ENCODE results near the gene PTCH1.

PTCH1 gene

GRCh38 chr9:95497772-95498171 lies 19.0 kb downstream of the PTCH1 start:
- no peak for DNase-seq

GRCh38 chr9:95496687-95497086 lies 20.1 kb downstream of the PTCH1 start:
- no peak for DNase-seq

DNA sequence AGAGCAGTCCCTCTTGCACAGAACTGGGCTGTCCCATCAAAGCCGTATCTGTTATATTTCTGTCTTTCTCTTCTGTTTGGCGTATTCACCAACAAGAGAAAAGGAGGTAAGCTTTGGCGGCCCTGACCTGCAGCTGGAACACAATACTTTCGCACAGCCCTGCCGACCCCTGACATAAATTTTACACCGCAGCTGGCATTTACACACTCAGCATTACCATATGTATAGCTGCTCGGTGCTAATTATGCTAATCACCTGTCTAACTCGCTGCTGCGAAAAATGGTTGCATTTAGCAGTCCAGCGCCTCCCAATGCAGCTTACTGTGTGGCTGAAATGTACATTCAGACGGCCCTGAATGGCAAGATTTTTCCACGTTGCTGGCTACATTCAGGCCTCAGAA lies 20.8 kb downstream of the PTCH1 start:
- no peak for DNase-seq

DNA sequence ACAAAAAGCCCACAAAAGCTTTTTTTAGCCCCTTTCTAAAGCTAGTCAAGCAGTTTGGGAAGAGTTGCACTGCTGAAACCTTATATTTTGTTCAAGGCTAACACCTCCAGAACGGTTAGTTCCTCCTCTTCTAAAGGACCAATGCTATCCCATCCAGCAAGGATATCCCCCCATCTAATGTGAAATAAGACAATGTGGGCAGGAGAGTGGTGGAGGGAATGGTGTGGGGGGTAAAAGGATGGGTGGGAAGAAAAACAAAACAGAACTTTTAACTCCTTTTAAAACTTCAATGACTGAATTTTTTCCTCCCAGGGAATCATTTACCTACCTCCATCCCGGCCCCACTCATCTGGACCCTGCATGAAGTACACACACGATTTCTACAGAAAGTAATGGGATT lies 21.2 kb downstream of the PTCH1 start:
- DNase-seq = no peak

GRCh38 chr9:95494416-95495371 lies 22.1 kb downstream of the PTCH1 start:
- no peak for DNase-seq

DNA sequence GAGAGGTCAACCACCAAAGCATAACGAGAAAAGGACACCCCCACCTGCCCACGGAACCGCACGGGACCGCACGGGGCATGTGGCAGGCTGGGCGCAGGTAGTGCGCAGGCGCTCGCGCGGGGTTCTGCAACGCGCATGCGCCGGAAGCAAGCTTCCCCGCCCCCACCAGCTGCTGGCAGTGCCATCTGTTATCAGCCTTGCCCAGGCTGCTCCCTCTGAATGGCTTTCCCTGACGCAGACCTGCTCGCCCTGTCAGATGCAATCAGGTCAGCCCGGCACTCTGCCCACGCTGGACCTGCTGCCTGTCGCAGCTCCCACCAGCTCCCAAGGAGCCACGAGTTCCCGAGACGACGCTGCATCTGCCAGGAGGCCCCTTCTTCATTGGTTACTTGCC lies 22.8 kb downstream of the PTCH1 start:
- DNase-seq = no peak

DNA sequence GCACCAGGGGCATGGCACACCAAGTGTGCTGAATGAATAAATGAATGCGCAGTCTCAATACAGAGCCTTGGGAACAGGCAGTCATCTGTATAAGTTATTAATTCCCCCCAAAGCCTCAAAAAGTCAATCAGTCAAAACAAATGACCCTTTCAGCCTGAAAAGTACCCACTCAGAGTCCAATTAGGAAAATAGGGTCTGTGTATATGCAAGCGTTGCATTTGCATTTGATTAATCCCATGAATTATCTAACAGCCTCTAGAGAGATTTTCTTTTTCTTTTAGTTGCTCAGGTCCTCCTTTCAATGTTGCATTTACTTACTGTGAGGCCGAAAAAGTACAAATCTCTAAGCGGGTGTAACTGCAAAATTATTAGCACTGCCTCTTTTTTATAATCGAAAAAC lies 23.4 kb downstream of the PTCH1 start:
- DNase-seq = no peak

DNA sequence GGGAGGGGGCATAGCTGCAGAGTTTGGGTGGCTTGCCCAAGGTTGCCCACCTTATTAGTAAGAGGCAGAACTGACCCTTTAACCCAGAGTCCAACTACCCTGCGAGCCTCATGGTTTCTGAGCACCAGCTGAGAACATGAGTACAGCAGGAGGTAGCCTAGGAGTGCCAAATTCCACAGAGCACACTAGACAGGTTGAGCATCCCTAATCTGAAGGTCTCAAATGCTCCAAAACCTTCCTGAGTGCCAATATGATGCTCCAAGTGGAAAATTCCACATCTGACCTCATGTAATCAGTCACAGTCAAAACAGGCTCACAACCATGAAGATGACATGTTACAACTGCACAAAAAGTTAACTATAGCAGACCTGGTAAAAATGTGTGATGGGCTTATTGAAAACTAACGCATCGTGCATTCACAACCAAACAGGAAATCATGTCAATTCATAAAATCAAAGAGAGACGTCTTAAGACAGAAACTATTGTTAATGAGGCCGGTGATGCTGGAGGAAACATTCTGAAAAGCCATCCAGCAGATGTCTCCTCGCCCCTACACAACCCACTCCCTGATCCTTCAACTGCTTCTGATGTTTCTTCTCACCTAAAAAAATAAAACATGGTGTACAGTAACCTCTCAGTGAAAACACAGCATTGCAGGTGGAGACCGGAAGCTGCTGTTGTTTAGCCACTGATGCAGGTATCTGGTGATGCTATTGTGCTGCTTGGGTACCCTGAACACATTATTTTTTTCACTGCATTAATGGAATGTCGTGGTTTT lies 25.0 kb downstream of the PTCH1 start:
- DNase-seq = no peak

GRCh38 chr9:95488954-95489353 lies 27.8 kb downstream of the PTCH1 start:
- DNase-seq = no peak

DNA sequence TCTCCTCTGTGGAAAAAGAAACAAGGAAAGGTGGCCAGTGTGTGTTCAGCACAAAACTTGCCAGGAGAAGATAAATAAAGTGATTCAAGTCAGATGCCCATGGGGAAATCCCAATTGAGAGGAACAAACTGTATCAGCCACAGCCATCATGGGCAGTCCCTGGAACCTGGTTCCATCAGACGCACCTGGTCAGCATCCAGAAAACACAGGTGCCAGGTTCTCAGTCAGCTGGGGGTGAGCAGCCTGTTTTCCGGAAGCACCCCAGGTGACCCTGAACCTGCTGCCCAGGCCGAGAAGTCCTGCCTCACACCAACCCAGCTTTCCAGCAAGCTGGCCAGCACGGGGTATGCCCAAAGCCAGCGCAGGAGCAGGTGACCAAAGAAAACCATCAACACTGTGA lies 30.5 kb downstream of the PTCH1 start:
- no peak for DNase-seq

- DNase-seq = no peak
These were observed 32.5 kb downstream of the PTCH1 start for GRCh38 chr9:95484225-95484624.

DNA sequence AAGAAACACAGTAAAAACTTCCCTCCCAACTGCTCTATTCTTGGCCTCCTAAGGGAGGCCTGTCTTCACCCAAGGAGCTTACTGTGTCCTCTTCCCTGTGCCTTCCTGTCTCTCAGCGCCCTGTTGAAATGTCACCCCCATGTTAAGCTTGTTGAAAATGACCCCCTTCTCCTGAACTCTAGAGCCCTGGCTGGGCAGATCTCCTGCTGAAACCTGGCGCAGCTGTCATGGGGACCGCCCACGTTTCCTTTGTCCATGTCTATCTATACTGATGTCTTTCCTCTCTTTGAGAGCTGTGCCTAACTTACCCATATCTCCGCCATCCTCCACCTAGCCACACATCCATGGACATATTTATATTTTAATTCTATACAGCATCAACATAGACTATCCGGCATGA lies 33.3 kb downstream of the PTCH1 start:
- DNase-seq = no peak

DNA sequence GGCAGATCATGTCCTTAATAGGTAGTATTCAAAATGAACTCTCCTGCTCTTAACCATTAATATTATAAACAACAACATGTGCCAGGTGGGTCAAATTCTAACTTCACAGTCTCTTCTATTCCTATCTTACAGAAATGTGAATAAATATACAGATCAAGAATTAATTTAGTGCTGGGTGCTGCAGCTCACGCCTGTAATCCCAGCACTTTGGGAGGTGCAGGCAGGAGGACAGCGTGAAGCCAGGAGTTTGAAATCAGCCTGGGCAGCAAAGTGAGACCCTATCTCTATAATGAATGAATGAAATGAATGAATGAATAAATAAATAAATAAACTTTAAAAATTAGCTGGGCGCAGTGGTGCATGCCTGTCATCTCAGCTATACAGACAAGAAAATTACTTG lies 34.1 kb downstream of the PTCH1 start:
- DNase-seq = no peak

GRCh38 chr9:95481000-95481399 lies 35.8 kb downstream of the PTCH1 start:
- no peak for DNase-seq

GRCh38 chr9:95480346-95480745 lies 36.4 kb downstream of the PTCH1 start:
- DNase-seq = no peak

GRCh38 chr9:95479330-95479729 lies 37.4 kb downstream of the PTCH1 start:
- DNase-seq = no peak

- DNase-seq = no peak
These were observed 38.4 kb downstream of the PTCH1 start for GRCh38 chr9:95478335-95478734.

DNA sequence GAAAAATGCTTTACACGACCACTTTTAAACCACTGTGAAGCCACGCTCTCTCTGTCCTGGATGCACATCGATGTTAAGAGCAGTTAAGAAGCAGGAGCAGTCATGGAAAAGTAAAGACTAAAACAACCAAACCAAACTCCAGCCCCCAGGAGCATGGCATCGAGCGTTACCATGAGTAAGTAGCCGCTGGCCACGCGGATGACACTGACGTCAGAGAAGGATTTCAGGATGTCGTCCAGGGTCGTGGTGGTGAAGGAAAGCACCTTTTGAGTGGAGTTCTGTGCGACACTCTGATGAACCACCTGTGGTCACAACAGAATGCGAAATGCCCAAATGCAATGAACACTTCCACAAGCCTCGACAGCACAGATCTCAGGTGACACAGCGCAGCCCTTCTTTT lies 38.9 kb downstream of the PTCH1 start:
- DNase-seq = no peak

DNA sequence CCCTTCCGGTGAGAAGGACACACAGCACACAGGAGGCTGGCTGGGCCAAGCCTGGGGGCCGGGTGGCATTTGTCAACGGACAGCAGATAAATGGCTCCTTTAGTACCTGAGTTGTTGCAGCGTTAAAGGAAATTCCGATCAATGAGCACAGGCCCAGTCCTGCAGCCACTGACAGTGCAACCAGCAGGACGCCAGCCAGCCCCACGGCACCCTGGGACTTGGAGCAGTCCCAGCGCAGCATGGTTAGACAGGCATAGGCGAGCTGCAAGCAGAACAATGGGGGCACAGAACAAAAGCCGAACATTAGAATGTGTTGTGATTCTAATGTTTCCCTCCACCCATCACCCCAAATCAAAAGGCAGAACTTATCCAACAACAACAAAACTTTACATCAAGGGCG lies 39.3 kb downstream of the PTCH1 start:
- no peak for DNase-seq

GRCh38 chr9:95468791-95469190 lies 48.0 kb downstream of the PTCH1 start:
- no peak for DNase-seq

DNA sequence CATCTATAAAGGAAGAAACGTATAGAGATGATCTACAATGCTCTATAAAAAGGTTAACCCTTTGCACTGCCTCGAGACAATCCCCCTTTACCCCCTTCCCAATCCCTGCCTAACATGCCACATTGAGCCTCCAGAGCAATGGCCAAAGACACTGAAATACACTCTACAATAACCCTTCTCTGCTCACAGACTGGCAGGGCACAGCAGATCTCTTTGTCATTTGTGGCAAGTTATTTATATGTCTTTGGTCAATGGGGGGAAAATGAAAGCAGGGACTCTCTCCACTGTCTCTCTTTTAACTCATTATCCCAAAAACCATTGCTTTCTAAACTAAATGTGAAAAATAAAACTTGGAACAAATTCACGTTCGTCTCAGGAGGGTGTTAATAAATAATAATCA lies 51.7 kb downstream of the PTCH1 start:
- DNase-seq = no peak

DNA sequence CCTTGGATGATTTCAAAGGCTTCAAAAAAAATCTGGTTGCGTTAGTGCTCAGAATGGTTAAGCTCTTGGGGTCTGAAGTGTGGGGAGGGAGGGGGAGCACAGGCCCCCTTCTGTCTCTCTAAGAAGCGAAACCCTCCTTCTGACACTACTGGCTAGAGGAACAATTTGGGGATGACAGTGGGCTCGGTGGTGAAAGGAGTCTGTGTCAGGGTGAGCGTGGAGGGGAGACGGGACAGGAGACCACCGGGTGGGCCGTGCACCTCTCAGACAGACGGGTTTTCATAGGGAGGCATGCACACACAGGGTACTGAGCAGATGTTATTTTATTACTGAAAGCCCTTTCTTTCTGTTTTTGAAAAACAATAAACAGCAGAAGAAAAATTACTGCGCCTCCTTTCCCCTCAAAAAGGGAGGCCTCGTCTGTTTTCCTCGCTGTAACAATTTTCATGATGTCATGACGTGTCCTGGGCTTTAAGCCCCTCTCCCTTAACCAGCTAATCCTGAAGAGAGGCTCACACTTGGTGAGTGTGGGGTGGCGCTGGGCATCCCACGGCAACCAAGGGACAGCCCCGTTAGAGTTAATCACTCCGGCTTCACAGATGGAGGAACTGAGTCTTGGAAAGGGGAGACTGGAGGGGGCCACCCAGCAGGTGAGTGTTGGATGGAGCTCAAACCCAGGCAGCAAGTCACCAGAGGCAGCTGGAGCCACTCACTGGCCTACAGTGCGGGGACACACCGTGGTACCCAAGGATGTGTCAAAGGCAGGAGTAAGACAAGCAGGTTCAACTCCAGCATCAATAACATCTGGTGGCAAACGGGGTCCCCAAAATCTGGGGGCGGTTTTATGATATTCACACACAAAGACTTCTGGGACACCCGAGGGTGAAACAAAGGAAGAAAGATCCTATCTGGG lies 53.4 kb downstream of the PTCH1 start:
- DNase-seq = no peak

Measured in right hindlimb (tissue), 1 donor.